ENCODE data around the gene SELENON. TPM values are rescaled to one million over a fixed set of nuclear protein-coding genes. Genes with fewer than 3 reads are reported as not detected.

The SELENON gene
- total and polyA plus RNA-seq, 9 of the 15 experiments (the other 6 are each of a cell fraction or from before 2014, with no cell fraction given), result 0.43 to 26.7 (median 7.0) TPM

GRCh38 chr1:25861316-25862286 is 61.6 kb downstream of the SELENON start (continued):
- TF ChIP-seq ZBTB40 (IDR thresholded peaks at IDR 0.05), result peak; percentile 73
- no peak for TF ChIP-seq ZBTB40 (CRISPR knock-in tag; IDR thresholded peaks at IDR 0.05)
- no peak for TF ChIP-seq GMEB1 (CRISPR knock-in tag; IDR thresholded peaks at IDR 0.05)
- no peak for TF ChIP-seq ZNF584 (CRISPR knock-in tag; IDR thresholded peaks at IDR 0.05; ENCODE audit: low read depth)
- peak; percentile 66; the same call in 1 of the 2 replicates for TF ChIP-seq PHB2 (IDR thresholded peaks at IDR 0.05; ENCODE audit: low read depth)
- TF ChIP-seq BRF2 (IDR thresholded peaks at IDR 0.05; ENCODE audit: borderline replicate concordance, insufficient read depth, insufficient read length), result no peak
- no peak for TF ChIP-seq MTF1 (CRISPR knock-in tag; IDR thresholded peaks at IDR 0.05; ENCODE audit: borderline replicate concordance)
- TF ChIP-seq HDAC1 (IDR thresholded peaks at IDR 0.05), result peak in 1 of 2 experiments; percentile 89; a peak in 2 of 4 replicates
- no peak for TF ChIP-seq U2AF1 (optimal IDR thresholded peaks at IDR 0.05; ENCODE audit: low read depth, low read length)
- TF ChIP-seq ZNF232 (CRISPR knock-in tag; IDR thresholded peaks at IDR 0.05), result no peak
- TF ChIP-seq ID3 (CRISPR knock-in tag; IDR thresholded peaks at IDR 0.05), result no peak
- TF ChIP-seq ID3 (tag; IDR thresholded peaks at IDR 0.05), result peak; percentile 89
- TF ChIP-seq CC2D1A (IDR thresholded peaks at IDR 0.05), result 0 out of 2 replicates have a peak, but pooled peaks have one; percentile 13
- no peak for TF ChIP-seq HDAC3 (IDR thresholded peaks at IDR 0.05; ENCODE audit: borderline replicate concordance, partially characterized antibody)

Measured in K562 (cell line).